Fibroblast of upper back skin (primary cell): Measurements from ENCODE around the gene DLL4.

ENCODE experiments used
- DNase-seq: peaks from one replicate; pipeline ENCODE4 v3.0.0-alpha.2; 2013

Gene DLL4

GRCh38 chr15:40906991-40907802 is 21.9 kb upstream of the DLL4 start:
- DNase-seq: no peak

GRCh38 chr15:40908095-40908494 is 21.0 kb upstream of the DLL4 start:
- no peak for DNase-seq

- DNase-seq: peak; percentile 84
These were observed 19.2 kb upstream of the DLL4 start for GRCh38 chr15:40909662-40910630.

- no peak for DNase-seq
These were observed 18.0 kb upstream of the DLL4 start for GRCh38 chr15:40911141-40911540.

GRCh38 chr15:40911693-40912092 is 17.4 kb upstream of the DLL4 start:
- no peak for DNase-seq

- DNase-seq: no peak
These were observed 16.7 kb upstream of the DLL4 start for GRCh38 chr15:40912478-40912877.

- DNase-seq: no peak
These were observed 15.1 kb upstream of the DLL4 start for GRCh38 chr15:40914013-40914412.

- DNase-seq: no peak
These were observed 14.7 kb upstream of the DLL4 start for GRCh38 chr15:40914486-40914885.

- no peak for DNase-seq
These were observed 14.0 kb upstream of the DLL4 start for GRCh38 chr15:40915116-40915661.

GRCh38 chr15:40915679-40916078 is 13.5 kb upstream of the DLL4 start:
- DNase-seq: no peak

- no peak for DNase-seq
These were observed 11.6 kb upstream of the DLL4 start for GRCh38 chr15:40917585-40917984.

- no peak for DNase-seq
These were observed 10.9 kb upstream of the DLL4 start for GRCh38 chr15:40918146-40918798.

GRCh38 chr15:40918799-40919392 is 10.2 kb upstream of the DLL4 start:
- no peak for DNase-seq

- DNase-seq: no peak
These were observed 7.1 kb upstream of the DLL4 start for GRCh38 chr15:40921949-40922607.

- DNase-seq: no peak
These were observed 6.5 kb upstream of the DLL4 start for GRCh38 chr15:40922608-40923005.

- no peak for DNase-seq
These were observed 5.6 kb upstream of the DLL4 start for GRCh38 chr15:40923551-40923950.

- no peak for DNase-seq
These were observed 3.7 kb upstream of the DLL4 start for GRCh38 chr15:40925495-40925862.

- DNase-seq: no peak
These were observed 3.1 kb upstream of the DLL4 start for GRCh38 chr15:40925863-40926658.

GRCh38 chr15:40926659-40927494 is 2.3 kb upstream of the DLL4 start:
- no peak for DNase-seq

- DNase-seq: no peak
These were observed 1.7 kb upstream of the DLL4 start for GRCh38 chr15:40927495-40927872.
